Cerebellar cortex (tissue), 1 donor: Measurements from ENCODE around the gene PTP4A2.

Experiments used
- DNase-seq: peaks from one replicate; pipeline ENCODE4 v3.0.0-alpha.2; 2015; ENCODE audit warnings: low spot score

The PTP4A2 gene

GRCh38 chr1:31859044-31859443, 79.1 kb downstream of the PTP4A2 start:
- DNase-seq: no peak

- DNase-seq: no peak
These were observed 80.3 kb downstream of the PTP4A2 start for GRCh38 chr1:31857863-31858262.
